IPS DF 6.9 (cell line): ENCODE data around the gene HEXIM2.

Experiments
- DNase-seq: peaks from one replicate; pipeline ENCODE4 v3.0.0-alpha.2; 2013; ENCODE audit warnings: low read depth, low spot score
- H3K27ac ChIP-seq: one replicate; pipeline ENCODE4 v1.5.1; 2013; ENCODE audit warnings: low read length, control low read depth
- H3K27me3 ChIP-seq: 2 replicates; pipeline ENCODE4 v1.6.1; 2013; ENCODE audit warnings: mild to moderate bottlenecking, low read length; ENCODE audit not compliant: control insufficient read depth, insufficient read depth
- H3K36me3 ChIP-seq: 2 replicates; pipeline ENCODE4 v1.6.1; 2013; ENCODE audit warnings: low read length; ENCODE audit not compliant: control insufficient read depth, insufficient read depth
- H3K4me1 ChIP-seq: 2 replicates; pipeline ENCODE4 v1.6.1; 2013; ENCODE audit warnings: low read length; ENCODE audit not compliant: control insufficient read depth, insufficient read depth
- H3K4me3 ChIP-seq: 2 replicates; pipeline ENCODE4 v1.5.1; 2013; ENCODE audit warnings: mild to moderate bottlenecking, low read length
- H3K9me3 ChIP-seq: 2 replicates; pipeline ENCODE4 v1.6.1; 2013; ENCODE audit warnings: low read length, inconsistent platforms; ENCODE audit not compliant: control insufficient read depth, insufficient read depth
- WGBS: extraction: QIAGEN DNeasy Blood & Tissue Kit; methylation state at CpG from one replicate; pipeline ENCODE4 v1.1.7; 2013; ENCODE audit warnings: mixed read lengths, missing lambda C conversion rate; ENCODE audit not compliant: insufficient read length, insufficient coverage; 5-methylcytosine and 5-hydroxymethylcytosine counted together

The HEXIM2 gene

DNA sequence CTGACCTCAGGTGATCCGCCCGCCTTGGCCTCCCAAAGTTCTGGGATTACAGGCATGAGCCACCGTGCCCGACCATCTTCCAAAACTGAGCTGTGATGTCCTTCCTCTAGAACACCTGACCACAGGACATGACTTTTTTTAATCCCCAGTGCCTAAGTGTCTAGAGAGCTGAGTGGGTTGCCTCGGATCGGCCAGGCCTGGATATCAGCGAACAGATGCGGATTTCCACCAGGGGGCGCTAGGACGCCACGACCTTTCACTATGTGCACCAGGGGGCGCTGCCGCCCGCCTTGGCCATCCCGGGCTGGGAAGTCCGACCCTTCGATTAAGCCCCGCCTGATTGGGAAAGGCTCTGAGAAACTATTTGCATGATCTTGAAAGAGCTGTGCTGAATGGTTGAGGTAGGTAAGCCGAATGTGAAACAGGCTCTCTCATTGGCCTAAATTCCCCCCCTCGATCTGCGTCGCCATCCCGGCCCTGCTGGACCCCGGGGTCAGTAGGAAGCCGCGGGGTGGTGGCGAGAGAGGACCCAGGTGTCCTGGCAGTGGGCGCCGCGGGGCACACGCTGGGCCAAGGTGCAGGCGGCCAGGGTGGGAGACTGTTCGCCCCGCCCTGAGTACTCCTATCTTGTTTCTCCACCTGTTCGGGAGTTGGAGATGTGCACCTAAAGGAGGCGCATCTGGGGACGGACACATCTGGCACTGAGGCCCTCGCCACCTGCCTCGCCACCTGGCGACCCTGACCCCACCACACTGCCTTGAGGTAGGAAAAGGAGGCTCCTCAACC lies 26.3 kb upstream of the HEXIM2 start, which contains the start of gene ACBD4:
ACBD4 (plus strand) TSS at position 496 of the 786 bp plus-strand sequence. CDS start 458 bp downstream, outside the sequence.
- peaks cover 3% of the 10 kb centered on the region; the same call in 1 of the 2 replicates for H3K36me3 ChIP-seq
- no peaks in the 10 kb centered on the region for H3K27me3 ChIP-seq
- no peaks in the 10 kb centered on the region for H3K4me1 ChIP-seq
- peak within 1 kb of the TSS; percentile 42; the same call in 1 of the 2 replicates for H3K4me3 ChIP-seq
- H3K27ac ChIP-seq: no peak within 1 kb of the TSS
- H3K9me3 ChIP-seq: no peaks in the 10 kb centered on the region
- no CpG with 5 or more reads among the region's 40 CpGs for WGBS
- DNase-seq: peak; percentile 96

DNA sequence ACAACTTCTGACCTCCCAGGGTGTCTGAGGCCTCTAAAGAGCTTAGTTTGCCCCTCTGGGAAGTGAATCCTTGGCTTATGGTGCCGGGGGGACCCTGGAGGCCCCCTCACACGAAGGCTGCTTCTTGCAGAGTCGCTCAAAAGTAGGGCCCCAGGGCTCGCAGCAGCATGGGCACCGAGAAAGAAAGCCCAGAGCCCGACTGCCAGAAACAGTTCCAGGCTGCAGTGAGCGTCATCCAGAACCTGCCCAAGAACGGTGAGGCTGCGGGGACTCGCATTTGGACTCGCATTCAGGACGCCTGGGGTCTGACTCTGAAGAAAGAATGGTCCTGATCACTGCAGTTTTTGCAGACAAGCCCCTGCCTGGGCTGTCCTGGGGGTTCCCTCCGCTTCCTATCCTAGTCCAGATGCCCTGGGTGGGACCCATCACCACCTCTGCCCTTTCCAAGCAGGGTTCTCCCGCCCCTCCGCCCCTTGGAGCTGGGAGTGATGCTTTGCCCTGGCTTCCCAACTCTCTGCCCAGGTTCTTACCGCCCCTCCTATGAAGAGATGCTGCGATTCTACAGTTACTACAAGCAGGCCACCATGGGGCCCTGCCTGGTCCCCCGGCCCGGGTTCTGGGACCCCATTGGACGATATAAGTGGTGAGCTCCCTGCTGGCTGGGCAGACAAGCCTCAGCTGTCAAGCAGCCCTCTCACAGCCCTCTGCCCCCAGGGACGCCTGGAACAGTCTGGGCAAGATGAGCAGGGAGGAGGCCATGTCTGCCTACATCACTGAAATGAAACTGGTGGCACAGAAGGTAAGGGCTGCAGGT lies 25.5 kb upstream of the HEXIM2 start:
- no CpG with 5 or more reads among the region's 21 CpGs for WGBS
- Histone ChIP-seq H3K27me3 (no peaks in the 10 kb centered on the region), H3K4me3 (peak overlapping the region; percentile 42; the same call in 1 of the 2 replicates), H3K36me3 (peaks cover 3% of the 10 kb centered on the region; the same call in 1 of the 2 replicates), H3K27ac (no peak overlapping the region), H3K4me1 (no peaks in the 10 kb centered on the region), H3K9me3 (no peaks in the 10 kb centered on the region)
- DNase-seq: no peak

DNA sequence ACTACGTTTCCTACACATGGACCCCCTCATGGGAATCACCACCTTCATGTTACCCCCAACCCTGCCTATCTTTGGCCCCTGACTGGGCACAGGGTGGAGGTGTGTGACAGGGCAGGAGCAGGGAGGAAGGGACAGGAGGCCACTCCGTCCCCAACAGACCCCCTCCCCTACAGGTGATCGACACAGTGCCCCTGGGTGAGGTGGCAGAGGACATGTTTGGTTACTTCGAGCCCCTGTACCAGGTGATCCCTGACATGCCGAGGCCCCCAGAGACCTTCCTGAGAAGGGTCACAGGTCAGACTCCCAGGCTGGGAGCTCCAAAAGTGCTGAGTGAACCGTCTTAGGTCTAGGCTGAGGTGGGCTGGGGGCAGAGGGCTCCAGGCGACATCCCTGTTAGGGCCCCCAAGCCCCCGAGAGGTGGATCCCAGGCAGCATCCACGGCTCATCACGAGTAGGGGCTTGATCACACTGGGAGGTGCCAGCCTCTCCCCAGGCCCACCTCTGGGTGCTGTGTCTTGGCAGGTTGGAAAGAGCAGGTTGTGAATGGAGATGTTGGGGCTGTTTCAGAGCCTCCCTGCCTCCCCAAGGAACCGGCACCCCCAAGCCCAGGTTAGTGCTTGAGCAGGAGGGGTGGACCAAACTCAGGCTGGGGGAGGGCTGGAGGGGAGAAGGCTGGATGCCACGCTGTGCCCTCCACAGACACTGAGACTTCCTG lies 24.7 kb upstream of the HEXIM2 start:
- Histone ChIP-seq H3K4me3 (no peak overlapping the region), H3K27ac (no peak overlapping the region), H3K9me3 (no peaks in the 10 kb centered on the region), H3K4me1 (no peaks in the 10 kb centered on the region), H3K27me3 (no peaks in the 10 kb centered on the region), H3K36me3 (peaks cover 3% of the 10 kb centered on the region; the same call in 1 of the 2 replicates)
- WGBS: no CpG with 5 or more reads among the region's 12 CpGs
- no peak for DNase-seq

DNA sequence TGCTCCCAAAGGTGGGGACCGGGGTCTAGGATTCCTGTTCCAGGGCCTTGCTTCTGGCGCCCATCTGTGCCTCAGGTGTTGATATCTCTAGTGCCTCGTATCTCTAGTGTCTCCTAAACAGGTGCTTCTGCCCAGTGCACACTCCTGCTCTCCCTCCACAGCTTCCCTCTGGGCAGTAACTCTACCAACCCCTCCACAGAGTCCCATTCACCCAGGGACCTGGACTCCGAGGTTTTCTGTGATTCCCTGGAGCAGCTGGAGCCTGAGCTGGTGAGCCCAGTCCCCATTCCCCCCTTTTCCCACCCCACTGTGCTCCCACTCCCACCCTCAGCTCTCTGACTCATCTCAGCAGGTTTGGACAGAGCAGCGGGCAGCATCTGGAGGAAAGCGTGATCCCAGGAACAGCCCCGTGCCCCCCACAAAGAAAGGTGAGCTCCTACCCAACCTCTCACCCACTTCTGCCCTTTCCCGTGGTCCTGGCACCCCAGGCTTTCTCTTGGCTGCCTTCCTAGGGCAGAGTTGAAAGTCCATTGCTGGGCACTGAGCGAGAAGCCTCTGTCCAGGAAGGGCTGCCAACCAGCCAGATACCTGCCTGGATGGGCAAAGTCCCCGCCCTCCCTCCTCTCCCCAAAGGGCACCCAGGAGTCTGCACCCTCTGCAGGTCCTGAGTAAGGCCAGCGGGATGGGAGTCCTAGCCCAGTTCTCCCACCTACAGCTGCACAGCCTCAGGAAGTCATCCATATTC lies 23.9 kb upstream of the HEXIM2 start:
- no peaks in the 10 kb centered on the region for H3K9me3 ChIP-seq
- no peaks in the 10 kb centered on the region for H3K27me3 ChIP-seq
- no peak overlapping the region for H3K4me3 ChIP-seq
- H3K36me3 ChIP-seq: peaks cover 3% of the 10 kb centered on the region; the same call in 1 of the 2 replicates
- no CpG with 5 or more reads among the region's 11 CpGs for WGBS
- no peaks in the 10 kb centered on the region for H3K4me1 ChIP-seq
- no peak overlapping the region for H3K27ac ChIP-seq
- no peak for DNase-seq

DNA sequence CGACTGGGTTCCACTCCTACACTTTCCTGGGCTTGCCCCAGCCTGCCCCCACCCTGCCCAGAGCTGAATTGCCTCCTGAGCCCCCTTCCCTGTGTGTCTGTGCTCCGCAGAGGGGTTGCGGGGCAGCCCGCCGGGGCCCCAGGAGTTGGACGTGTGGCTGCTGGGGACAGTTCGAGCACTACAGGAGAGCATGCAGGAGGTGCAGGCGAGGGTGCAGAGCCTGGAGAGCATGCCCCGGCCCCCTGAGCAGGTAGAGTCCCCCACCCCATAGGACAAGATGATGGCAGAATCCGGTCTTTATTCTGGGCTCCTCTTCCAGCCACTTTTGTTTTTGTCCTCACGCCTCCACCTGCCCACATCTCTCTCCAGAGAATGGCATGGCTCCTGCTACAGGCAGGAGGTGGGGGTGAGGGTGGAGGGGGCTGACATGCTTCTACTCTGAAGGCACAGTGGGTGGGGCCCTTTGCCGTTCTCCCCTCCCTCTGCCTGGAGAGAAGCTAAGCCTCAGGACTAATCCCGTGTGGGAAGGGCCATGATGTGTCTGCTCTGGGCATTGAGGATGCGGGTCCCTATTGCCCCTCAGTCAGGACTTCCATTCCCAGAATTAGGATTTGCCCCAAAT lies 22.7 kb upstream of the HEXIM2 start:
- Histone ChIP-seq H3K4me1 (no peaks in the 10 kb centered on the region; the same call in 1 of the 2 replicates), H3K36me3 (peaks cover 3% of the 10 kb centered on the region; the same call in 1 of the 2 replicates), H3K9me3 (no peaks in the 10 kb centered on the region), H3K27ac (no peak overlapping the region), H3K4me3 (no peak overlapping the region), H3K27me3 (no peaks in the 10 kb centered on the region)
- no CpG with 5 or more reads among the region's 14 CpGs for WGBS
- no peak for DNase-seq

DNA sequence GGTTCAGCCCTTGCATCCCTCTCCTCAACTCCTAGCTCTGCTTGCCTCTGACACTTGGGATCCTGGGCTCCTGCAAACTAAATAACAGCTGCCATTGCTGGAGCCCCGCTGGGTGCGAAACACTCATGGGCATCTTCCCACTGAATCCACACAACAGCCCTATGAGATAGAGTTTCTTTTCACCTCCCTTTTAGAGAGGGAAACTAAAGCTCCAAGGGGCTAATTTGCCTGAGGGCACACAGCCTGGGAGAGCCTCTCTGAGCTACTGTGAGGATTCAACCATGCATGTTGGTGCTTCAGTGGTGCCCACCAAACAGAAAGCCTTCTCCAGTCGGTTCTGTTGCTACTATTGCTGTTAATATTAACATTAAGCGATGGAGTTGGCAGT lies 22.1 kb upstream of the HEXIM2 start:
- no peak overlapping the region for H3K27ac ChIP-seq
- H3K4me3 ChIP-seq: no peak overlapping the region
- no peak for DNase-seq
- H3K9me3 ChIP-seq: no peaks in the 10 kb centered on the region
- peaks cover 3% of the 10 kb centered on the region; the same call in 1 of the 2 replicates for H3K36me3 ChIP-seq
- H3K27me3 ChIP-seq: no peaks in the 10 kb centered on the region
- no peaks in the 10 kb centered on the region; the same call in 1 of the 2 replicates for H3K4me1 ChIP-seq
- no CpG with 5 or more reads among the region's 4 CpGs for WGBS

DNA sequence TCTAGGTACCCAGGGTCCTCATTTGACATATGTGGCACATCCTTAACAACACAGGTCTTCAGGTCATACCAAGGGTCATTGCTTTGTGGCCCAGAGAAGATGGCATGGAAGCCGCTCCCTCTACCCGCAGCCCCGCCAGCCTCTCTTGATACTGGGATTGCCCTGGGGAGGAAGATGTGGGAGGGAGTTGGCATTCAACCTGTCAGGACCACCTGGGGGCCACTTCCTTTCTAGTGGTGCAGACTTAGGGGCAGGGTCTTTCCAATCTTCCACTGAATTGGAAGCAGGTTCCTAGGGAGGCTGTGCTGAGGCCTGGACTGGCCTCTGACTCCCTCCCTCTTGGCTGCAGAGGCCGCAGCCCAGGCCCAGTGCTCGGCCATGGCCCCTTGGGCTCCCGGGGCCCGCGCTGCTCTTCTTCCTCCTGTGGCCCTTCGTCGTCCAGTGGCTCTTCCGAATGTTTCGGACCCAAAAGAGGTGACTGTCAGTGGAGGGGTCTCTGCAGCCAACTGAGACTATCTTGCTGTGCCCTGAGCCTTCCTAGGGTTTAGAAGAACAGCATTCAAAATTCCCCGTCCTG lies 18.5 kb upstream of the HEXIM2 start:
- Histone ChIP-seq H3K27me3 (no peaks in the 10 kb centered on the region), H3K36me3 (no peaks in the 10 kb centered on the region), H3K9me3 (no peaks in the 10 kb centered on the region), H3K4me1 (peaks cover 5% of the 10 kb centered on the region), H3K4me3 (peak overlapping the region; percentile 62; the same call in 1 of the 2 replicates), H3K27ac (no peak overlapping the region)
- DNase-seq: no peak
- whole genome bisulfite sequencing: no CpG with 5 or more reads among the region's 13 CpGs

DNA sequence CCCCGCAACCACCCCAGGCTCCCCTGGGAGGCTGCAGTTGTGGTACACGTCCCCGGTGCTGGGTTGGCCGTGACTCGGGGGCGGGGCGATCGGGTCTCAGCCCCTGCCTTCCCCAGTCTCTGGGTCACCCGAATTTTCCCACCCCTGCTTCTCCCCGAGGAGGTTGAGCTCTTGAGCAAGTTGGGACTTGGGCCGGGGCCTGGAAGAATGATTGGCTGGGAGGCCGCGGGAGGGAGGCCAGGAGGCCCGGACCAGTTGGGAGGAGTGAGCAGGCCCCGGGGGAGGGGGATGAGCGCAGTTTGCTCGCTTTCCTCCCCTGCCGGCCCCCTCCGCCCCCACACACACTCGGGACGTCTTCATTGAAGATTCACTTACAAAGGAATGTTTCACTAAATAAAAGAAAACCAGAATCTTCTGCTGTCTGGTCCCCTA lies 17.9 kb upstream of the HEXIM2 start:
- DNase-seq: no peak
- H3K4me3 ChIP-seq: peak overlapping the region; percentile 62; the same call in 1 of the 2 replicates
- WGBS: no CpG with 5 or more reads among the region's 21 CpGs

More for the DNA sequence above, 17.9 kb upstream of the HEXIM2 start:
- Histone ChIP-seq H3K4me1 (peaks cover 5% of the 10 kb centered on the region), H3K9me3 (no peaks in the 10 kb centered on the region), H3K36me3 (no peaks in the 10 kb centered on the region), H3K27ac (no peak overlapping the region), H3K27me3 (no peaks in the 10 kb centered on the region)
